A549 treated with CpdA at 1 μM for 4 hours (cell line): ENCODE results near the gene ISM2. TPM values are rescaled to one million over a fixed set of nuclear protein-coding genes. Genes with fewer than 3 reads are reported as not detected.

ENCODE experiments used
- total RNA-seq: library from RNA; stranded (reverse); fragments of 200-300 nt; extraction: Qiagen RNA extraction; gene quantifications from 5 replicates; pipeline ENCODE4 v1.2.3, GENCODE V29; 2022; ENCODE audit warnings: low read depth

Gene ISM2
- total RNA-seq, result 0.39 to 0.42 TPM (median 0.41 TPM) in 5 replicates

GRCh38 chr14:77498120-77498979 is at the start of gene ISM2:
Gene ISM2, minus strand, starts transcription at chr14:77498816. Its CDS starts 23 bp downstream, at chr14:77498793.

GRCh38 chr14:77457522-77458248 is 40.9 kb downstream of the ISM2 start, which contains the start of the genes AHSA1 and VIPAS39:
Gene AHSA1, plus strand, starts transcription at chr14:77458093. Its CDS starts 97 bp downstream, at chr14:77458190.
Gene VIPAS39, minus strand, starts transcription at chr14:77457601. Its CDS starts 3,499 bp downstream, at chr14:77454102.

Other genes starting within 250 kb of the ISM2 start
- gene NGB, start 227.6 kb downstream of the ISM2 start, total RNA-seq, result not detected in 5 replicates
- gene POMT2, start 177.9 kb downstream of the ISM2 start, total RNA-seq, result 29.0 to 40.8 TPM (median 32.9 TPM) in 5 replicates
- 32.3 to 35.7 TPM (median 32.9 TPM) in 5 replicates for gene GSTZ1, start 177.8 kb downstream of the ISM2 start, total RNA-seq
- 5.7 to 9.1 TPM (median 7.4 TPM) in 5 replicates for gene TMED8, start 121.7 kb downstream of the ISM2 start, total RNA-seq
- 1.6 to 3.0 TPM (median 2.2 TPM) in 5 replicates for gene SAMD15, start 121.4 kb downstream of the ISM2 start, total RNA-seq
- gene NOXRED1, start 75.3 kb downstream of the ISM2 start, total RNA-seq, result 0.11 to 0.17 TPM in 2 of 5 replicates, not detected in the others
- gene VIPAS39, start 41.2 kb downstream of the ISM2 start, total RNA-seq, result 13.3 to 17.1 TPM (median 15.2 TPM) in 5 replicates
- 267 to 307 TPM (median 301 TPM) in 5 replicates for gene AHSA1, start 40.7 kb downstream of the ISM2 start, total RNA-seq
- 25.2 to 32.7 TPM (median 29.3 TPM) in 5 replicates for gene SPTLC2, start 117.8 kb upstream of the ISM2 start, total RNA-seq
- gene ALKBH1, start 209.2 kb upstream of the ISM2 start, total RNA-seq, result 15.4 to 19.0 TPM (median 16.1 TPM) in 5 replicates
- gene SLIRP, start 209.3 kb upstream of the ISM2 start, total RNA-seq, result 395 to 456 TPM (median 403 TPM) in 5 replicates